Activated CD8-positive, alpha-beta memory T cell treated with anti-CD3 and anti-CD28 coated beads for 1 hour (primary cell): ENCODE results near the gene AQR.

ENCODE experiments used
- DNase-seq, 2 donors: peaks; one replicate each; pipeline ENCODE4 v3.0.0-alpha.2; 2020; ENCODE audit warnings: low read depth in 1 of 2; ENCODE audit errors: extremely low read depth in 1 of 2

The AQR gene

DNA sequence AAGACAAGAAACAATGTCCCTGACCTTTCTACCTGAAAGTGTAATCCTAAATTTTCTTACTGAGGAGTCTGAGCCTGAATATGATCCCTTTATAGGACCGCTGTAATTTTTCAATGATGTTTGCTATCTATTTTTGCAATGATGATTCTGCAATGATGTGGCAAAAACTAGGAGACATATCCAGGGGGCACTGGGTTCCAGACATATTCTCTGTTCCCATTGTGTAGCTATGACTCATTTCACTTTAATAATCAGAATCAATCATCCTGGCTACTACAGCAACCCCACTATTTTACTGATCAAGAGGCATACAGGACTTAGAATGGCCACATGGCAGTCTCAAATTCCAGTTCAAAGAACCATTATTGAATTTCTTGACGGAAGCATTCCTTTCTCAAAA, 85.9 kb downstream of the AQR start:
- no peak for DNase-seq

DNA sequence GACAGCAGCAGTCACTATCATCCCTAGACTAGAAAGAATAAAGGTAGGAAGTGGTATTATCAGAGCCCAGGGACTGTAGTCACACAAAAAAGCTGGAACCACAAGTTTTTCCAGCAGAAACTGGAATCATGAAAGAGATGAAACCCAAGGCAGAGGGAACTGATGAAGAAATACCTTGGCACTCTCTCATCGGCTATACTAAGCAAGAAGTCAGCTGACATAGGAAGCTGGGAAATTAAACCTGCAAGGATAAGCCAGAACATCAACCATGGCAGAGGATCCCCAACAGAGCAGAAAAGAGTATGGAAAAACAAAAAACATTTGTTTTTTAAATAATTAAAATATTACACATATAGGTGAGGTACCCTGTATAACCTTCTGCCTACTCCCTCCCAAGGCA, 86.5 kb downstream of the AQR start:
- DNase-seq = no peak

DNA sequence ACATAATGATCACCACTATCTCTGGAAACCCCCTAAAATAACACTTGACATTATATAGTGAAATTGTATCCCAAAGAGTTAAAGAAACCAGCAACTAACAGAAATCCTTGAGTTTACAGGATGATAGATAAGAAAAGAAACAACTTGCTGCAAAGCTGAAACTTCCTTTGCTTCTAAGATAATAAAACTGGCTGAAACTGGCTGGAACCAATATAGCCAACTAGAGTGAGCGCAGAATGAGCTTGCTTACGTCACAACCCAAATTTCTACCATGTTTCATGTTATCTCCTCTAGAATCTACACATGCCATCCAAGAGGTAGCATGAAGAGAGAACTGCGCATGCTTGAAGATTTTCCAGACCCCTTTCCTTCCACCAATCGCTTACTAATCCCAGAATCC, 90.4 kb downstream of the AQR start:
- DNase-seq = no peak

DNA sequence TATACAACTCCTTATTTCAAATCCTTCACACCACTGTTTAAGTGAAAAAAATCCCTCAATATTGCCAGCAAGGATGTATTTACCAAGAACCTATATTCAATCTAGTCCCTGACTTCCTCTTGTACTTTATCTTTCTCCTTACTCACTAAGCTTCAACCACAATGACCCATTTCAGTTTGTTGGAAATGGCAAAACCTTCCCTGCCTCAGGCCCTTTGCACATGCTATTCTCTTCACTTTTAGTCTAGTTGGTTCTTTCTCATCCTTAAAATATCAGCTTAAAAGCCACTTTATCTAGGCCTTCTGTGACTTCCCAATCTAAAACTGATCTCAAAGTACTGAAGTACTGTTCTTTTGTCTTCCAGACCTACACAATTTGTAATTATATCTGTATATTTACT, 92.9 kb downstream of the AQR start:
- no peak for DNase-seq

DNA sequence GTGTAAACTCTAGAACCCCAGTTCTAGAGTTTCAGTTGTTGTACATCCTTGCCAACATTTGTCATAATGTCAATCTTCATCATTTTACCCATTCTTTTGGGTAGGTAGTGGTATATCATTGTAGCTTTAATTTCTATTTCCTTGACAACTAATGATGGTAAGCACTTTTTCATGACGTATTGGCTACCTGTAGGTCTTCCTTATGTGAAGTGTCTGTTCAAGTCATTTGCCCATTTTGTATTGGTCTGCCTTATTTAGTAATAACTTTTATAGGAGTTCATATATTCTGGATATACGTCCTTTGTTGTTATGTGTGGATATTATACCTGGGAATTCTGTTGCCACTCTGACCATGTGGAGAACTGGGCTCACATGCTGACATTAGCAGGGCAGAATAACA, 100.4 kb downstream of the AQR start:
- no peak for DNase-seq

DNA sequence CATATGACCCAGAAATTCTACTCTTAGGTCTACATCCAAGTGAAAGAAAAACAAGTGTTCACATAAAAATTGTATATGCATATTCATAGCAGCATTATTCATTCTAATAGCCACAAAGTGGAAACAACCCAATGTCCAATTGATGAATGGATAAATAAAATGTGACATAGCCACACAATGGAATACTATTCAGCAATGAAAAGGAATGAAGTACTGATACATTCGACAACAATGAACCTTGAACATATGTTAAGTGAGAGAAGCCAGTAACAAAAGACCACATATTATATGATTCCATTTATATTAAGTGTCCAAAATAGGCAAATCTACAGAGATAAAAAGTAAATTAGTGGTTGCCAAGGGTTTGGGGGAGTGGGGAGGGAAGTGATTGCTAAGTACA, 104.0 kb downstream of the AQR start:
- no peak for DNase-seq

DNA sequence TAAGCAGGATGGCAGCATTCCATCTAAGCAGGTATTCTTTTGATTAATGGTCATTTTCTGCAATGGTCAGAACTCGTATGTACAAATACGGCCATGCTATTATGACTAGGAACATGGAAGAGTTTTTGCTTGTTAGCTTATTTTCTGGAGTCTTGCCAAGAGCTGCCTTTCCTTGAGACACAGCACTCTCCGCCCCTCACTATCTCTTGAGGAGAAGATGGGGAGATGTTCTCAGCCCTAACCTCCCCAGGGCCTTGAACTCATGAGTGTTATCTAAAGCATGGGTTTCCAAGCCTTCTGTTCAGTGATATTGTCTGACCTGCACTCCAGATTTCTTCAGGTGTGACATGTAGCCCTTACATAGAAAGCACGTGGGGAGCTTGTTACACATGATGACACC, 108.3 kb downstream of the AQR start:
- no peak for DNase-seq

DNA sequence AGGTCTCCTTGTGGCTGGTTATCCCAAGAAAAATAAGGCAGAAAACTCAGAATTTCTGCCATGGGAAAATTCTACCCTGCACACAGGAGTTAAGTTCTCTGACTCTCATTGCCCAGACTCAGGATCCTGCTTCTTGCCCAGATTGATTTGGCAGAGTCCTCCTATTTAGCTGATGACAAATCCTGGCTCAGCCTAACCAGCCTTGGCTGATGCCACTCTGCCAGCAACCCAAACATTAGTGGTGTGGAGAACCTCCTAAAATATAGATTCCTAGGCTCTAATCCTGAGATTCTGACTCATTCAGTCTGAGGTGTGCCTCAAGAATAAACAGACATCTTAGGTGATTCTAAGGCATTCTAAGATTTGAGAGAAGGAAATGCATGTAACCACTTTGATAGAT, 113.6 kb downstream of the AQR start:
- DNase-seq = no peak

DNA sequence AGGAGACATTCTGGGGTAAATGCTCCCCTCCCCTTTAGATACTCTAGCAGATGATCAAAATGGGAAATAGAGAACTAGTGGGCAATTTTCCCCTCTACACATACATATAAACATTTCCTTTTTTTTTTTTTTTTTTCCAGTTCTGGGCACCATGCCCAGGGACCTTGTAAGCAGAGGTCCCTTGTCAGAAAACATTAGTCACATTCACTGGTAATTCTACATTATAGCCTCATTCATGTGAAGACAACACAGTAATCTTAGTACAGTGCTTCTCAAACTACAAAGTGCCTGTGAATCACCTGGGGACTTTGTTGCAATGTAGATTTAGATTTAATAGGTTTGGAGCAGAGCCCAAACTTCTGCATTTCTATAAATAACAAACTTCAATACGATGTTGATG, 114.1 kb downstream of the AQR start:
- no peak for DNase-seq

DNA sequence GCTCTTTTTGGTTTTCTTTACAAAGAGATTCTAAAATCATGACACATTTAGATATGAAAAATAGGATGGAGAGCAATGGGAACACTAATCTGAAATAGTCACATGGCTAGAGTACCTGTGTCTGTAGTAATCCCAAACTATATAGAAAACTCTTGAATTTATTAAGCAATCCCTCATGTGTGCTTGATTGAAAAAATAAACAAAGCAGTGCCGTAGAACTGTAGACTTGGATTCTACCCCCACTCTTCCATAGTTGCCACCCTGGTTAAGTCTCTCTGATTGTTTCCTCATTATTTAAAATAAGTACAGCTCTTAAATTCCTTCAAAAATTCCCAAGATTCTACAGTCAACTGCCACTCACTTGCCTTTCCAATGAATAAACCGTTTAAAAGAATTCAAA, 115.3 kb downstream of the AQR start:
- DNase-seq = no peak

DNA sequence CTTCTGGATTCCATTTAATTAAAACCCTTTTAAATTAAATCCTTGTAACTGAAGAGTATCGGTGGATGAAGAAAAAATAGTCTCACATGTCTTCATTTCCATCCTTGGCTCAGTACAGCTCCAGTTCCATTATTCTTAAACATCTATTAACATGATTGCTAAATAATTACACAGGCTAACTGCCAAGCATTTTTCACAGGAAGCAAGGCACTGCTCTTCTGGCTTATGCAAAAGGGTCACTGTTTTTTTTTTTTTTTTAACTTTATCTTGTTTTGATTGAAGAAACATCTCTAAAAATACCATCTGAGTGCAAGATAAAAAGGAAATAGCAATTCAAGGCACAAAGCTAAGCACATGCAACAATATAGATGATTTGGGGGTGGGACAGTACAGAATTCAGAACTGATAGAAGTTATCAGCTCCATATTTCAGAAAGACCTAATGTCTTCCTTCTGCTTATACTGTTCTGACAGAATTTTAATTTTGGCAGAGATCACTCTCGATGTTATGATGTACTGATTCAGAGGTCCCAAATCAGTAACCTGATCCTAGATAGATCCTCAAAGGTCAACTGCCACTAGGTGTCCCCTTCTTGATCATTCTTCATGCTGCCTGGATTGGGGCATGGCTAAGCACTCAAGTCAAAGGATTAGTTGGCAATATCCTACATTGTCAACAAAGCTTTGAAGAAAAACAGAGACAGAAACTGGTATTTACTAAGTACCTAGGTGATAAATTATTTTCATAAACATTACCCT, 116.4 kb downstream of the AQR start:
- no peak for DNase-seq

DNA sequence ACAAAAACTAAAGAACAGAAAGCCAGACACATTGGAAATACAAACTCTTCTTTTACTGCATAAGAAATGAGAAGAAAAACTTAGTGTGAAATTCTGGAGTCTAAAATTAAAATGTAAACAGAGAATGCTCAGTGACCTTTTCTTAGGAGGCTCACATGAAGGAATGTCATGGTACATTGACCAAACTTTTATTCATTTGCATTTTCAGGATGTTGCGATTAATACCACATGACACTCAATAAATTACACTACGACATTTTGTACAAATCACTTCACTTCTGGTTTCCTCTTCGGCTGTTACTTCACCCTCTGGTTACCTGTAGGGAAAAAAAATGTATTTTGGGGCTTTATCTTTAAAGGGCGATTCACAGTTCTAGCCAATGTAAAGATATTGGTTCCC, 117.8 kb downstream of the AQR start:
- no peak for DNase-seq

DNA sequence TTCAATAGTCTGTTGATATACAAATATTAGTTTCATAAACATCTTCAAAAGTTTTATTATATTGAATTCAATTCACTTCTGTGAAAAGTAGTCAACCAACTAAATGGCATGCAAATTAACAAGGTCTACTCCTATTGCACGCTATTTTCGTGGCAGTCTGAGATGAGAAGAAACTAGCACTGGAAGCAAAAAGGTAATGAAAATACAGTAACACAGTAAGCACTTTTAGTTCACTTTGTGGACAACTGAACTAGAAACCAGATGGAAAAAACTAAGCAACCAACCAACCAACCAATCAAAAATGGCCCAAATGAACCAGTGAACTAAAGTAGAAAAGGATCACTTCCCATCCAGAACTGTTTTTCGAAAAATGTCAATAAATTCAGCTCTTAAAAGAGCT, 118.5 kb downstream of the AQR start:
- DNase-seq = no peak

DNA sequence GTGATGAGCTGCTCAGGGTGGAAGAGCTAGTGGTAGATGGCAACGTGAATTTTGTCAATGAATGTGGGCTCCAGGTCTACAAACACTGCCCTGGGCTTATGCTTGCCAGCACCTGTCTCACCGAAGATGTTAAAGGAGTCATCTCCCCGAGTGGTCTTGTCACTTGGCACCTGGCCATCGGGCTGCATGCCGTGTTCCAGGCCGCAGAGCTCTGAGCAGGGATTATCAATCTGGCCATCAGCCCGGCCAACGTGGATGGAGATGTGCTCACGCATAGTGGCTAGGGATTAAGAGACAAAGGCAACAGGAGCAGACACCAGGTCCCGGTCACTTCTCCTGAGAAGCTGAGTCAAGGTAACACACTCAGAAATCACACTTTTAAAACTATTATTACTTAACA, 119.4 kb downstream of the AQR start:
- DNase-seq = no peak

DNA sequence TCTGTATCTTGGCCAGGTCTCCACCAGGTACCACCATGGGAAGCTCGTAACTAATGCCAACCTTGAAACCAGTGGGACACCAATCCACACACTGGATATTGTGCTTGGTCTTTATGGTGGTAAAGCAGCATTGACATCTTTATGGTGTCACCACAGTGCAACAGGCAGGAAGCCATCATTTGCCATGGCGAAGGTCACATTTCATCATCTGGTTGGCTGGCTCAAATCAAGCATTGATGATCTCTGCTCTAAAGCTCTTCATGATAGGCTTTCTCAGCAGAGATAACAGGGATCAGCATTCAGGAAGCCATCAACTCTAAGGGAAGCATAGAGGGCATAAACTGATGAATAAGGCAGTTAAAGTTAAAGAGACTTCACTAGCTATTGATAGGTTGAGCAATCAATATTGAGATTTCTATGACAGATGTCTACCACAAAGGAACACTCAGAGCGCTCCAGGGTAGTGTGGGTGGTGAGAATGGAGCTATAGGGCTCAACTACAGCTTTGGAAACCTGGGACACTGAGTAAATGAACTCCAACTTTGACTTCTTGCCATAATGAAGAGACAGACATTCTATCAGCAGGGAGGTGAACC, 120.1 kb downstream of the AQR start:
- no peak for DNase-seq

DNA sequence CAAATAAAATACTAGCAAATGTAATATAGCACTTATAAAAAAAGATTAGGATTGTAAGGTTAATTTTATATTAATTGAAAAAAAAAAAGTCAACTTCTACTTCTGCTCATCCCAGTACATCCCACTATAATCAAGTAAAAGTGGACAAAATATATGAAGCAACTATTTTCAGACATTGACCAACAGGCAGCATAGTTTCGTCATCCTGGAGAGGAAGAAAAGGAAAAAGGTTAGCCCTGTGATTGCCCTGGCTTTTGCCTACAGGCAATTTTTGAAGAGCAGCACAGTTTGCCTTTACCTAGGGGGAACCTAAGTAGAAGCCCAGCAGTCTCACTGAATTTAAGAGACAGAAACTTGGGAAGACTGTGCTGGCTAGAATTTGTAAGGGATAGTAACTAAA, 121.9 kb downstream of the AQR start:
- no peak for DNase-seq

DNA sequence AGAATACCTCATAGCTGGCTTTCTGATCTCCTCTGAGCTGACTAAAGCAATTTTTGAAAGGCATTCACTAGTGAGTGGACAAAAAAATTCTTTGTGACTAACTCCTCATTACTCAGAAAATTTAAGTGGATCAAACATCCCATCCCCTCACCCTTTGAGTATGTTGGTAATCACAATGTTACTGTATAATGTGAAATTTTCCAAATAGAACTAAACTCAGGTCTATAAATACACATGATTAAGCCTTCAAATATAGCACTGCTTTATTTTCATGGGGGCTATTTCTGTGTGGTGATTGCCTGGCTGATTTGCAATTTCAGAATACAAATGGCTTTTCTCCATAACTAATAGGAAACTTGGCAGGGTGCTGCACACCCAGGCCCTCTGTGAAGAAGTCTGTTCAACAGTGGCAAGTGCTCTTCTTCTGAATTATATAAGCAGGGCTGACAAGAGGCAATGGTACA, 128.2 kb downstream of the AQR start:
- DNase-seq = no peak

DNA sequence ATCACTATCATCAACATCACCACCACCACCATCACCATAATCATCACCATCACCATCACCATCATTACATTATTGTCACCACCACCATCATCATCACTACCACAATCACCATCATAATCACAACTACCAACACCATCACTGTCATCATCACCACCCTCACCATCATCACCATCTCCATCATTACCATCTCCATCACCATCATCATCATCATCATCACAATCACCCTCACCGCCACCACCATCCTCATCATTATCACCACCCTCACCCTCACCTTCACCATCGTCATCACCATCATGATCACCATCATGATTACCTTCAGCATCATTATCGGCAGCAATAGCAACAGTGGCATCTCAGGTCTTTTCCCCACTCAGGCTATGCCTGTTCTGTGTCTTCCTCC, 131.3 kb downstream of the AQR start:
- no peak for DNase-seq

DNA sequence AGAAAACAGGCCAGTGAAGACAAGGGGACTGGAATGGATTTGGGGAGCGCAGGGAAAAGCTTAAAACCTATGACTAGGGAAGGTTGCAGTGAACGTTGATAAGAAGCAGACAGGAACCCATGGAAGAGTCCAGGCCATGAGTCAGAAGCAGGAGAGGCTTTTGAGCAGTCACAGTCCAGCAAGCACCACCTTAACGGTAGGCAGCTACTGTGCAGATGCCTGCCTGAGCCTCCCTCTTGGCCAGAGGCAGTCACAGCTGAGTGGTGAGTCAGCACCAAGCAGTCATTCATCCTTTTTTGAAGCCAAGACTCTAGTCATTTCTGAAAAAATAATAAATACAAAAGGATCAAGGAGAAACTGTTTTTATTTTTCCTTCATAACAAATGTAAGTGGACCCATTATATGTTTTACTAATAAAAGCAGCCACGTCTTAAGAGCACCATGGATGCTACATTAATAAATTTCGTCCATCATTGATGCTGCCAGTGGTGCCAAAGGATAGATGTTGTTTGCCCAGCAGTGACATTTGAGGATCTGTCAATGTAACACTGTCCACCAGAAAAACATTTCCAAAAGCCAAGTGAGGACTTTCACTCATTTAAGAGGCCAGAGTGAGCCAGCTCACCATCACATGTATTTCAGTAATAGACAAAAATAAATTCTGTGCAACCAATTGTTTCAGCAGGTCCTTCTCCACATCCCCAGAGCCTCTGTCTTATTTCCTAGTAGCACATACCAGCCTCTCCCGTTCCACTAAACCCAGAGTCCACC, 132.1 kb downstream of the AQR start:
- DNase-seq = no peak

DNA sequence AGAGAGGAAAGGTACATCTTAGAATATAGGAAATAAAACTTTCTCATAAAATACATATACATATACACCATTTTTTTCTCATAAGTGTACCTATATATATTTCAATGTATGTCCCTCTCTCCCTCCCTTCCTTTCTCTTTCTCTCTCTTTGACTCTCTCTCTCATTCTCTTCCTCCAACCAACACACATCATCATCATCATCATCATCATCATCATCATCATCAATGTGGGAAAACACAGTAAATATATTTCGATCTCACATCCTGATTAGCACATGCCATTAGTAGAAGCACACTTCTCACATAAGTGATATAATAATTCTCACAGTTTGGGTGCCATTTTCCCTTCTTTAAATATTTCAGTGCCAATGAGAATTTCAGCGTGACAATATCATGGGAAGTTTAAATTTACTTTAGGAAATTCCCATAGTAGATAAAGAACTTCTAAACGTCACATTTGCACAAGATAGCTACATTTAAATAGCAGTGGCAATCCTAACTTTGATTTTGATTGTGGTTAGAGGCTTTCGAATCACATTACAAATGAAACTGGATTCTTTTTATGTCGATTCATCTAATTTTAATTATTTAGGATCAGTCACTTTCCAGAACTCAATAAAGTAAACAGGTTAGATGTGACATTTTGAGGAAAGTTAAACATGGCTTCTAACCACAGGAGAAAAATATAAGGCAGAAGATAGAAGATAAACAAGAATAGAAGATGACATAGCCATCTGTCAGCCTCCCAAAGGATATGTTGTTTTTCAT, 141.2 kb downstream of the AQR start:
- DNase-seq = no peak

DNA sequence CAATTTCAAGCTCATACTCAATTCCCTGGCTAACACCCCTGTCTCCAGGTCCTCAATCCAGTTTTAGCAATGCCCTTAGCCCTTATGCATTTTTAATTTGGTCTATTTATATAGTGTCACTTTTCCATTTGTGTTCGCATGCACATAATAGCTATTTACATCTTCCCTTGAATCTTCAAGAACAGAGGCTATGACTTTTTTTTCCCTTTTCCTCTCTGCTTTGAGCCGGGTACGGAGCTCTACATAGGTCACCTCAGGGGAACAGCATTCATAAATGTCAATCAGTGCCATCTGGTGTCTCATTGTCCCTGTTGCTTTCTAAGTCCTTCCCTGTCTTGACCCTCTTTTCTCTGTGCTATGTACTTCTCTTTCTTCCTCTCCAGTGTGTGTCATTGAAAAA, 147.7 kb downstream of the AQR start:
- DNase-seq = no peak
